C4-2B (cell line): ENCODE data around the gene MYO1D.

ENCODE experiments used
- H3K27ac ChIP-seq: fragments of 450-650 bp; 2 replicates; pipeline ENCODE4 v1.5.1; 2017
- CTCF ChIP-seq: fragments of 450-650 bp; conservative IDR thresholded peaks from 2 replicates; pipeline ENCODE4 v1.5.1; 2017; ENCODE audit warnings: mild to moderate bottlenecking
- ZFX ChIP-seq: fragments of 450-650 bp; IDR thresholded peaks from 2 replicates; pipeline ENCODE4 v1.6.1; 2017

The MYO1D gene

DNA sequence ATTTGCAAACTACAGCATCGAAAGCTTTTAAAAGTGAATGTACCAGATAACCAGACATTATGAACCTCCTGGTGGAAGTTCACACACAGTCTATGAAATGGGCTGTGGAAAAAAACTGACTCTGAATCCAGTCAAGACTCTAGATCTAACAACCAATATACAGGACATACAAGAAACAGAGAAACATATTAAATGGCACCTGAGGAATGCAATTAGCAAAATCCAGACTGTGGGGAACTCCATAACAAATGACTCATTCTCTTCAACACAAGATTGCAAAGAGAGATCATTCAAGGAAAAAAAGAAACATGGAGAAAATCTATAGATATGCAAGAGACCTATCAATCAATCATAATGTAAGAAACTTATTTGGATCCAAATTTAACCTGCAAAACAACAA is 119.0 kb downstream of the MYO1D start:
- H3K27ac ChIP-seq: no peak overlapping the region
- TF ChIP-seq ZFX (no peak), CTCF (no peak)

- no peak overlapping the region for H3K27ac ChIP-seq
- no peak for TF ChIP-seq ZFX
- TF ChIP-seq CTCF: no peak
Measured at GRCh38 chr17:32756696-32757095, 120.2 kb downstream of the MYO1D start.

GRCh38 chr17:32755045-32755805 is 121.7 kb downstream of the MYO1D start:
- H3K27ac ChIP-seq: no peak overlapping the region
- TF ChIP-seq CTCF (peak; percentile 79), ZFX (no peak)

DNA sequence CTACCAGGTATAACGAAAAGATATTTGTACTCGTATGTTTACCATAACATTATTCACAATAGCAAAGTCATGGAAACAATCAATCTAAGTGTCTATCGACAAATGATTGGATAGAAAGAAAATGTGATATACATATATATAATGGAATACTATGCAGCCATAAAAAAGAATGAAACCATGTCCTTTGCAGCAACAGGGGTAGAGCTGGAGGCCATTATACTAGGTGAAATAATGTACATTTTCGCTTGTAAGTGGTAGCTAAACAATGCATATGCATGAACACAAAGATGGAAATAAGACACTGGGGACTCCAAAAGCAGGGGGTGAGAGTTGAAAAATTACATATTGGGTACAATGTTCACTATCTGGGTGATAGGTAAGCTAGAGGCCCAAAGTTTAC is 124.0 kb downstream of the MYO1D start:
- H3K27ac ChIP-seq: no peak overlapping the region
- no peak for TF ChIP-seq ZFX

GRCh38 chr17:32747856-32748255 is 129.1 kb downstream of the MYO1D start:
- H3K27ac ChIP-seq: no peak overlapping the region
- TF ChIP-seq ZFX (no peak), CTCF (no peak)

DNA sequence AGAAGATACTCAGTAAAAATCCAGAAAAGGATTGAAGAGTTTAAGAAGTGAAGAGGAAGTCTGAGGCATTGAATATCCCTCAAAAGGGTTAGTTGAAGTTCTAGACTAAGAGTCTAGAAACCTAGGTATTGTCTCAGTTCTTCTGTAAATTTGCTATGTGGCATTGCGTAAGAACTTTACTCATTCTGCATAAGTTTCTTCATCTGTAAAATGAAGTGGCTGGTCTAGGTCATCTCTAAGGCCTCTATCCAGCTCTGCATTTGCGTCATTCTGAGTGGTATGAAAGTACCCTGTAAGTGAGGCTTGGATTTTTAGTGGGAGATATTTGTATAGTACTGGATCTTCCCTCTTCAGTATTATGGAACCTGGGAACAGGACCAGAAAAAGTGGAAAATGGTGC is 130.2 kb downstream of the MYO1D start:
- TF ChIP-seq ZFX: no peak
- no peak for TF ChIP-seq CTCF
- no peak overlapping the region for H3K27ac ChIP-seq

DNA sequence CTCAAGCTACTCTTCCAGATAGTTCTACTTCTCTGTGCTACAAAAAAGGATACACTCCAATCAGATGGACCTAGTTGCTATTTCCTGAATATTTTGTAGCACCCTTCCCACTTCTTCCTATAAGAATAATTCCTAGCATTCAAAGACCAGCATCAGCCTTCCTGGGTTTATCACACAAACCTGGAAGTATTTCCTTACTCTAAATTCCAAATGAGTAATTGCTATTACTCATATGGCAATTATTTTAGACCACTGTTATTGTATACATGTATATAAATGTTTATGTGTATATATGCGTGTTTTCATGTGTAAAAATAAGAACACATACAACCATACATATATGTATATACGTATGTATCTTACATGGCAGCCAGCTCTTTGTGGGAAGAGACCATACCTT is 130.6 kb downstream of the MYO1D start:
- no peak for TF ChIP-seq CTCF
- no peak for TF ChIP-seq ZFX
- no peak overlapping the region for H3K27ac ChIP-seq
